ENCODE results near the gene ODF2L. TPM values are rescaled to one million over a fixed set of nuclear protein-coding genes. Genes with fewer than 3 reads are reported as not detected.

The ODF2L gene
- total RNA-seq, 1 donor from 2014 or later, result 21.8 TPM

- intact Hi-C loops (cut with micrococcal nuclease), result no loop called here
- H3K9me3 Mint-ChIP-seq, result no peaks in the 10 kb centered on the region
- no peak overlapping the region for H3K27ac Mint-ChIP-seq
- H3K4me3 Mint-ChIP-seq (ENCODE audit: low read depth), result no peak overlapping the region
- H3K4me1 Mint-ChIP-seq (ENCODE audit: low read depth), result peaks cover 4% of the 10 kb centered on the region
- H3K27me3 Mint-ChIP-seq (ENCODE audit: low read depth), result peaks cover 17% of the 10 kb centered on the region
- no peaks in the 10 kb centered on the region for H3K36me3 Mint-ChIP-seq (ENCODE audit: low read depth)
- peak; percentile 21 for DNase-seq (ENCODE audit: low spot score)
Observed at GRCh38 chr1:86419277-86419903, 23.3 kb upstream of the ODF2L start.

GRCh38 chr1:86416343-86416742 lies 20.2 kb upstream of the ODF2L start:
- Mint-ChIP-seq H3K9me3 (no peaks in the 10 kb centered on the region), H3K4me1 (ENCODE audit: low read depth) (peaks cover 4% of the 10 kb centered on the region)
- intact Hi-C loops (cut with micrococcal nuclease), result no loop called here

GRCh38 chr1:86410879-86411278 lies 14.8 kb upstream of the ODF2L start:
- intact Hi-C loops (cut with micrococcal nuclease), result no loop called here
- Mint-ChIP-seq H3K27ac (no peak overlapping the region), H3K27me3 (ENCODE audit: low read depth) (peaks cover 4% of the 10 kb centered on the region)

More at GRCh38 chr1:86416343-86416742, 20.2 kb upstream of the ODF2L start:
- Mint-ChIP-seq H3K27me3 (ENCODE audit: low read depth) (no peaks in the 10 kb centered on the region), H3K36me3 (ENCODE audit: low read depth) (no peaks in the 10 kb centered on the region), H3K27ac (no peak overlapping the region), H3K4me3 (ENCODE audit: low read depth) (no peak overlapping the region)
- DNase-seq (ENCODE audit: low spot score), result no peak

DNA sequence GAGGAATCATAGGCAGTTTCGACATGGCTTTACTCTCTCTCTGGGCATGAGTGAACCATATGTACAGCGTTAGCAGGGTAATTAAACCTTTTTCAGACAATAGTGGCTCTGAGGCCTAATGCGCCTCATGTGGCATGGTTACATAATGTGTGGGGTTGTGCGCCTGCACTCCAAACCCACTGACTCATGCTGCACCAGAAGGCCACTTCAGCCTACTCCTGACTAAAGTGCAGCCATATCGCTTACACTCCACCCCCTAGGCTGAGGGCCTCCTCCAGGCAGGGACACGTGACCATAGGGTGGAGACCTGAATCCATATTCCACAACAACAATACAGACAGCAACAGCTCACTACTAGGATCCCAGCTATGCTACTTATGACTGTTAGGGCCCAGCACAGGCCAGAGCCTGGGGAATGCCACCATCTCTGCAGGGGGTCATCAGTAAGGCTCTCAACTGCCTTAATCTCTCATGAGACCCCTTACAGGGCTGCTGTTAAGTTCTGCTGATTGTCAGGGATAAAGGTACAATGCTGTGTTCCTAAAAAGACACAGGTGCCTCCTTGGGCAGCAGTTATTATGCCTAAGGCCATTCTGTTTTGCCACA lies 13.4 kb upstream of the ODF2L start:
- Mint-ChIP-seq H3K9me3 (no peaks in the 10 kb centered on the region), H3K4me1 (ENCODE audit: low read depth) (no peaks in the 10 kb centered on the region), H3K27me3 (ENCODE audit: low read depth) (peaks cover 7% of the 10 kb centered on the region), H3K36me3 (ENCODE audit: low read depth) (no peaks in the 10 kb centered on the region), H3K27ac (no peak overlapping the region), H3K4me3 (ENCODE audit: low read depth) (no peak overlapping the region)
- intact Hi-C loops (cut with micrococcal nuclease), result no loop called here
- DNase-seq (ENCODE audit: low spot score), result no peak

More at GRCh38 chr1:86410879-86411278, 14.8 kb upstream of the ODF2L start:
- H3K4me1 Mint-ChIP-seq (ENCODE audit: low read depth), result no peaks in the 10 kb centered on the region
- no peak for DNase-seq (ENCODE audit: low spot score)
- H3K9me3 Mint-ChIP-seq, result no peaks in the 10 kb centered on the region
- H3K36me3 Mint-ChIP-seq (ENCODE audit: low read depth), result no peaks in the 10 kb centered on the region
- no peak overlapping the region for H3K4me3 Mint-ChIP-seq (ENCODE audit: low read depth)

- Mint-ChIP-seq H3K4me1 (ENCODE audit: low read depth) (peaks cover 30% of the 10 kb centered on the region), H3K27me3 (ENCODE audit: low read depth) (peaks cover 10% of the 10 kb centered on the region), H3K9me3 (no peaks in the 10 kb centered on the region), H3K27ac (peak overlapping the region; percentile 85), H3K4me3 (ENCODE audit: low read depth) (peak overlapping the region; percentile 89), H3K36me3 (ENCODE audit: low read depth) (peaks cover 12% of the 10 kb centered on the region)
- intact Hi-C loops (cut with micrococcal nuclease), result loop anchor here (1.0 to 10.0 kb wide), 4 partner anchors 16 to 1119 kb away; partner anchors contain the start of genes BCL10, HS2ST1 and SELENOF
- DNase-seq (ENCODE audit: low spot score), result no peak
Observed at GRCh38 chr1:86396498-86396890, 371 bp upstream of the ODF2L start.

DNA sequence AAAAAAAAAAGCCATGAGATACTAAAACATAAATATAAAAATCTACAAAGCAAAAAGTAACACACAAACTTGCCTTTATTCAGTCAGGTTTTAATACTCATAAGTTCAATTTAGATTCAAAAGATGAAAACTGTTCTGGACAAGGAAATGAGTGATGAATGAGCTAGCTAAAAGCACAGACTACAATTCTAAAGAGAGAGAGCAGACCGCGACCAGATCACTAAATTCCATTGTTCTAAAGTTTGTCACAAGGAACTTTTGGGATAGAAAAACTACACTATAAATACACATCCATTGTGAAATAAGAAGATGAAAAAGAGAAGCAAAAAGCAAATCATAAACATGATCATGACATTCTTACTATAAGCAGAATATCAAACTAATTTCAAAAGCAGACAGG lies 1.7 kb downstream of the ODF2L start:
- Mint-ChIP-seq H3K27ac (no peak overlapping the region), H3K36me3 (ENCODE audit: low read depth) (peaks cover 28% of the 10 kb centered on the region), H3K4me3 (ENCODE audit: low read depth) (peak overlapping the region; percentile 15), H3K27me3 (ENCODE audit: low read depth) (peaks cover 1% of the 10 kb centered on the region), H3K9me3 (peaks cover 5% of the 10 kb centered on the region), H3K4me1 (ENCODE audit: low read depth) (peaks cover 47% of the 10 kb centered on the region)
- intact Hi-C loops (cut with micrococcal nuclease), result loop anchor here (10.0 kb wide), 2 partner anchors 520 to 650 kb away; partner anchors contain the start of genes HS2ST1 and SELENOF
- DNase-seq (ENCODE audit: low spot score), result no peak

DNA sequence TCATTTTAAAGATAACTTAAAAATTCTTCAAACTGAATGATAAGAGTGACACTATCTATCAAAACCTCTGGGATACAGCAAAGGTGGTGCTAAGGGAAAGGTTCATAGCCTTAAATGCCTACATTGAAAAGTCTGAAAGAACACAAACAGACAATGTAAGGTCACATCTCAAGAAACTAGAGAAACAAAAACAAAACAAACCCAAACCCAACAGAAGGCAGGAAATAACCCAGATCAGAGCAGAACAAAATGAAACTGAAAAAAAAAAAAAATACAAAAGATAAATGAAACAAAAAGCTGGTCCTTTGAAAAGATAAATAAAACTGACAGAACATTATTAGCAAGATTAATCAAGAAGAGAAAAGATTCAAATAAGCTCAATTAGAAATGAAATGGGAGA lies 6.8 kb downstream of the ODF2L start:
- Mint-ChIP-seq H3K4me3 (ENCODE audit: low read depth) (peak overlapping the region; percentile 65), H3K9me3 (peaks cover 5% of the 10 kb centered on the region), H3K4me1 (ENCODE audit: low read depth) (peaks cover 38% of the 10 kb centered on the region), H3K27me3 (ENCODE audit: low read depth) (no peaks in the 10 kb centered on the region), H3K27ac (peak overlapping the region; percentile 79), H3K36me3 (ENCODE audit: low read depth) (peaks cover 31% of the 10 kb centered on the region)
- DNase-seq (ENCODE audit: low spot score), result no peak
- intact Hi-C loops (cut with micrococcal nuclease), result loop anchor here (10.0 kb wide), 1 partner anchor 315 kb away; the partner anchor contains the start of gene SH3GLB1

- DNase-seq (ENCODE audit: low spot score), result no peak
- peaks cover 36% of the 10 kb centered on the region for H3K4me1 Mint-ChIP-seq (ENCODE audit: low read depth)
- H3K9me3 Mint-ChIP-seq, result peaks cover 5% of the 10 kb centered on the region
- peaks cover 31% of the 10 kb centered on the region for H3K36me3 Mint-ChIP-seq (ENCODE audit: low read depth)
- peak overlapping the region; percentile 79 for H3K27ac Mint-ChIP-seq
- intact Hi-C loops (cut with micrococcal nuclease), result loop anchor here (10.0 kb wide), 1 partner anchor 316 kb away; the partner anchor contains the start of gene SH3GLB1
- no peaks in the 10 kb centered on the region for H3K27me3 Mint-ChIP-seq (ENCODE audit: low read depth)
- no peak overlapping the region for H3K4me3 Mint-ChIP-seq (ENCODE audit: low read depth)
Observed at GRCh38 chr1:86388777-86389176, 7.3 kb downstream of the ODF2L start.

- Mint-ChIP-seq H3K4me3 (ENCODE audit: low read depth) (no peak overlapping the region), H3K27ac (no peak overlapping the region), H3K27me3 (ENCODE audit: low read depth) (no peaks in the 10 kb centered on the region), H3K9me3 (peaks cover 5% of the 10 kb centered on the region), H3K4me1 (ENCODE audit: low read depth) (peaks cover 29% of the 10 kb centered on the region), H3K36me3 (ENCODE audit: low read depth) (peaks cover 25% of the 10 kb centered on the region)
- DNase-seq (ENCODE audit: low spot score), result no peak
- intact Hi-C loops (cut with micrococcal nuclease), result loop anchor here (10.0 kb wide), 1 partner anchor 317 kb away; the partner anchor contains the start of gene SH3GLB1
Observed at GRCh38 chr1:86387916-86388627, 8.1 kb downstream of the ODF2L start.

GRCh38 chr1:86382878-86383277 lies 13.2 kb downstream of the ODF2L start:
- Mint-ChIP-seq H3K27ac (peak overlapping the region; percentile 49), H3K27me3 (ENCODE audit: low read depth) (no peaks in the 10 kb centered on the region)
- intact Hi-C loops (cut with micrococcal nuclease), result loop anchor here (10.0 kb wide), 1 partner anchor 322 kb away; the partner anchor contains the start of gene SH3GLB1

GRCh38 chr1:86381223-86381622 lies 14.9 kb downstream of the ODF2L start:
- Mint-ChIP-seq H3K4me1 (ENCODE audit: low read depth) (peaks cover 11% of the 10 kb centered on the region), H3K4me3 (ENCODE audit: low read depth) (no peak overlapping the region), H3K9me3 (peaks cover 20% of the 10 kb centered on the region), H3K27me3 (ENCODE audit: low read depth) (no peaks in the 10 kb centered on the region), H3K27ac (no peak overlapping the region), H3K36me3 (ENCODE audit: low read depth) (peaks cover 28% of the 10 kb centered on the region)
- DNase-seq (ENCODE audit: low spot score), result no peak
- intact Hi-C loops (cut with micrococcal nuclease), result loop anchor here (10.0 kb wide), 1 partner anchor 324 kb away; the partner anchor contains the start of gene SH3GLB1

More at GRCh38 chr1:86382878-86383277, 13.2 kb downstream of the ODF2L start:
- Mint-ChIP-seq H3K36me3 (ENCODE audit: low read depth) (peaks cover 12% of the 10 kb centered on the region), H3K4me3 (ENCODE audit: low read depth) (peak overlapping the region; percentile 17), H3K4me1 (ENCODE audit: low read depth) (peaks cover 11% of the 10 kb centered on the region), H3K9me3 (peaks cover 6% of the 10 kb centered on the region)
- no peak for DNase-seq (ENCODE audit: low spot score)

GRCh38 chr1:86380257-86380861 lies 15.8 kb downstream of the ODF2L start:
- H3K4me3 Mint-ChIP-seq (ENCODE audit: low read depth), result no peak overlapping the region
- H3K36me3 Mint-ChIP-seq (ENCODE audit: low read depth), result peaks cover 30% of the 10 kb centered on the region
- peaks cover 20% of the 10 kb centered on the region for H3K9me3 Mint-ChIP-seq
- intact Hi-C loops (cut with micrococcal nuclease), result loop anchor here (1.0 to 10.0 kb wide), 4 partner anchors 16 to 324 kb away; partner anchors contain the start of genes ODF2L and SH3GLB1
- H3K4me1 Mint-ChIP-seq (ENCODE audit: low read depth), result peaks cover 11% of the 10 kb centered on the region
- no peaks in the 10 kb centered on the region for H3K27me3 Mint-ChIP-seq (ENCODE audit: low read depth)
- no peak overlapping the region for H3K27ac Mint-ChIP-seq
- no peak for DNase-seq (ENCODE audit: low spot score)

Measured in activated T-helper 2 cell treated with anti-CD3 and anti-CD28 coated beads, Interferon-gamma antibody, Interleukin-2, Interleukin-4, amounts not matched to agents 10 μg/mL and 5 μg/mL and 100 μg/mL, durations not matched to agents 14 hours and 24 hours and 36 hours (primary cell).